Fibroblast of peridontal ligament (primary cell): Measurements from ENCODE around the gene VGLL4.
A peak's percentile ranks its signal among the peaks of the same experiment; 100 is the strongest.
"Not testable (repeated sequence)": the region's sequence is repeated elsewhere in the genome, so short reads cannot be mapped to it uniquely, and the experiment has no call there.

Source experiments
- DNase-seq: peaks from one replicate; pipeline ENCODE4 v3.0.0-alpha.2; 2010; ENCODE audit errors: extremely low read depth

The VGLL4 gene, protein sequence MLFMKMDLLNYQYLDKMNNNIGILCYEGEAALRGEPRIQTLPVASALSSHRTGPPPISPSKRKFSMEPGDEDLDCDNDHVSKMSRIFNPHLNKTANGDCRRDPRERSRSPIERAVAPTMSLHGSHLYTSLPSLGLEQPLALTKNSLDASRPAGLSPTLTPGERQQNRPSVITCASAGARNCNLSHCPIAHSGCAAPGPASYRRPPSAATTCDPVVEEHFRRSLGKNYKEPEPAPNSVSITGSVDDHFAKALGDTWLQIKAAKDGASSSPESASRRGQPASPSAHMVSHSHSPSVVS

DNA sequence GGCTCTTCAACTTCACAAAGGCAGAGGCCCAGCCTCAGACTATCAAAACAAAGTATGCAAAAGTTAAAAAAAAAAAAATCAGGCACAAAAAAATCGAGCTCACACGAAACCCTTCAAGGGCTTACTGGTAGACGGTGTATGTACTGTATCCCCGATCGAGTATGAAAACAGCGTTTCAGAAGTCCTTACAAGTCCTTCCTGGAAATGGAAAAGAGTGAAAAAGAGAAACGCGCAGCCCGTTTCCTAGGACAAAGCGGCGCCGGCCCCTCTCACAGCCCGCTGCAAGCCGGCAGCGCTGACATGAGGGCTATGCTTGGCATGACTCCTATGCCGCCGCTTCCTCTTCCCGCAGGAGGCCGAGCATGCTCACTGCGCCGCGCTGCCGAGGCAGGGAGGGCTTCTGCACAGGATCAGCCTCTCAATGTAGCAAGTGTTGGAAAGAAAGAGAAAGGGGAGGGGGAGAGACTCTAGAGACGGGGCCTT is at the start of gene VGLL4:
VGLL4 (minus strand) TSS at position 311 of the 483 bp plus-strand sequence. CDS start 397 bp downstream, outside the sequence.
- peak; percentile 92 for DNase-seq

DNA sequence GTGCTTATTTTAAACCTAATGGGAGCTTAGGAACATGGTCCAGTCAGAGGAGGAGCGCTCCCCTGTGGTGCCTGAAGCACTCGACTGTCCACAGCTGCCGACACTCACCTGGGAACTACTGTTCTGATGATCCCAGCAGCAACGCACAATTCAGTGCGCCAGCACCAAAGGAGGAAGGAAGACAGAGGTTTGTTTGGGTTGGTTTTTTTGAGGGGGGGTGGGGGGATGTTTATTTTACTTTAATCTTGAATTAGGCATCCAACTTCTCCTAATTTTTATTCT is 48.8 kb upstream of the VGLL4 start:
- DNase-seq: no peak

DNA sequence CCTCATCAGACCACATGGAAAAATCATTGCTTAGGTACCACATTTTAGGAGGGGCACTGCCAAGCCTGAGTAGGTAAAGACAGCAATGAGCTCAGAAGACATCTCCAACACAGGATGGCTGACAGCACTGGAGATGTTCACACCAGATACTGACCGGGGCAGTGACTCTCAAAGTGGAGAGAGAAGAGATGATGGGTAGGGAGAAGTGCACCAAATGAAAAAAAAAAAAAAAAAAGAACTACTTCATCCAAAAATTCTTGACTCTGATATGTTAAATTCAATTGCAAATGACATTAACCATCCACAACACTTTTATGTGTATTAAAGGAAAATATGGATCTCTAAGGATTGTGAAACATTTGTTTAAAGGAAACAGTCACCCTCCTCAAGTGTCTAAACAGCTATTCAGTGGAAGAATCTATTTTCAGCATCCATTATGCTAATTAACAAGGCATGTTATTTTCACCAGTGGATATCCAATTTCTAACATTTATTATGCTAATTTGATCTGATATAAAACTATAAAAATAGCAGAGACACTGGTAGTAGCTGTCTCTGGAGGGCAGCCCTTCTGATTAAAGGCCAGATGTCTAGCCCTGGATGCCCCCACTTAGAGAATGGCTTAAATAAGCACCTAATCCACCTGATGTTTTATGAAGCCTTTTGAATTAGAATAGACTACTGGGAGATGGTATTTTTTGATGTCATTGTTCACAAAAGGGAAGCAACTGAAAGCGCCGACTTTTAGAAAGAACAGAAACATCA is 48.2 kb upstream of the VGLL4 start:
- DNase-seq: no peak

DNA sequence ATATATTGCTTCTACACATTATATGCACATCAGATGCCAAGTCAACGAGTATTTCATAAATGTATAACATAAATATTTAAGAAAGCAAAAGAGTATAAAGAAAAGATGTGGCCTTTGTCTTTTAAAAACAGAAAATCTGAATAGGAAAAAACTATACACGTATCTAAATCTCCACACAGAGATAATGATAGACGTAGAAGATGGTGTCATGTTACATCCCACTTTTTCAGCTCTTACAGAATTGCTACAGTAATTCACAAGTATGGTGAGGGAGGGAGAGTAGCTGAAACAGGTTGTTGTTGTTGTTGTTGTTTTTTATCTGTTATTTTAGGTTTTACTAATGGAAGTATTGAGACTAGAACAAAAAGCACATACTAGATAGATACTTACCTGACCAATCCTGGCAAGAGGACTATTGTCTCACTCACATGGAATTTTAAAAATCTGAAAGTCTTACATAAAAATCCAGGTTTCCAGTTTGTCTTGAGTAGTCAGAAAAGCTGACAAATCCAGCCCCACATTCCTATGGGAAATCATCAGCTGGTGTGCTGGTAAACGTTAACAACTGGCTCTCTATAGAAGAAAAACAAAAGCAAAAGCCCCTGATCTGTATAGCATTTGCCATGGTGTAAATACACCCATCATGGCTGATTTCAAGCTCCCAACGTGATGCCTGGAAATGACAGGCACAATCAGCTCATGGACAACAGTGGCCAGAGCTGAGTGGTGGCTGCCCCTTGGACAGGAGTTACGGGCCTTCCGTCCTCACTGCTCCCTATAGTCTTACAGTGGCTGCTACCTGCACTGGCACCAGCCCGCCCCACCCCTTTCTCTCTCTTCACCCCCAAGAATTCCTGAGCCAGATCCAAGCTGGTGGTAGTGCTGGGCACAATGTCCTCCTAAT is 47.4 kb upstream of the VGLL4 start:
- DNase-seq: peak; percentile 27

DNA sequence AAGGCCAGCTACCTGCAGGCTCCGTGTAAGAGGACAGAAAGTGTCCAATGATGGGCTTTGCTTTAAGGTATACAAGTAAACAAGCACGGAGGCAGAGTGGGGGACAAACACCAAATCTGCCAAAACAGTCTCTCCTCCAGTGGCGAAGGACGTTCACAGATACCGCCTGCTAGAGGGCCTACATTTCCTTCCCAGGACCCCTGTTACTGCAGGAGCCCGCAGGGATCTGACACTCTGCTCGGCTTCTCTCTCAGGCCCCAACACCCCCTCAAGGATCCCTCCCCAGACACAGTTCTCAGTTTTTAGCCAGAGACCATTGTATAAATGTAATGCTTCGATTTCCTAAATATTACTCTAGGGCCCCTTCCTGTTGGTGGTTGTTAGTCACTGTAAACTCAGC is 46.0 kb upstream of the VGLL4 start:
- DNase-seq: no peak

DNA sequence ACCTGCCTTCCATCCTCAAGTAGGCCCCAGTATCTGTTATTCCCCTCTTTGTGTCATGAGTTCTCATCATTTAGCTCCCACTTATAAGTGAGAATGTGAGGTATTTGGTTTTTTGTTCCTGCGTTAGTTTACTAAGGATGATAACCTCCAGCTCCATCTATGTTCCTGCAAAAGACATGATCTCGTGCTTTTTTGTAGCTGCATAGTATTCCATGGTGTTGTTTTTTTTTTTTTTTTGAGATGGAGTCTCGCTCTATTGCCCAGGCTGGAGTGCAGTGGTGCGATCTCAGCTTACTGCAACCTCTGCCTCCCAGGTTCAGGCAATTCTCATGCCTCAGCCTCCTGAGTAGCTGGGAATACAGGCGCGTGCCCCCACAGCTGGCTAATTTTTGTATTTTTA is 41.3 kb upstream of the VGLL4 start:
- not testable (repeated sequence) for DNase-seq

DNA sequence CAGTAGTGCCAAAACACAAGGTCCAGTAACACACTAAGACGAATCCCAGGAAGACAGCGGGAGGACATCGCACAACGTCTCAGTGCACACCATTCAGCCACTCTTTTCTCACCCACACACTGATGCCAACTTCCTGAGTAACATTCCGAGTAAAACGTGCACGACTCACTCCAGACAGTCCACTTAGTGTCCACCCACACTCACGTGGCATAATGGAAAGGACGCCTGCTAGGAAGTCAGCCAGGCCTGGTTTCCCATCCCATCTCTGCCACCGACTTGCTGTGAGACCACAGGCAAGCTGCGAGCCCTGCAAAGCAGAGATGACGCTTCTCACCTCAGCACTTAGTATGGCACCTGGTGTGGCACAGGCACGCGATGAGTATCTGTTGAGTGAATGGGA is 36.8 kb upstream of the VGLL4 start:
- DNase-seq: no peak

DNA sequence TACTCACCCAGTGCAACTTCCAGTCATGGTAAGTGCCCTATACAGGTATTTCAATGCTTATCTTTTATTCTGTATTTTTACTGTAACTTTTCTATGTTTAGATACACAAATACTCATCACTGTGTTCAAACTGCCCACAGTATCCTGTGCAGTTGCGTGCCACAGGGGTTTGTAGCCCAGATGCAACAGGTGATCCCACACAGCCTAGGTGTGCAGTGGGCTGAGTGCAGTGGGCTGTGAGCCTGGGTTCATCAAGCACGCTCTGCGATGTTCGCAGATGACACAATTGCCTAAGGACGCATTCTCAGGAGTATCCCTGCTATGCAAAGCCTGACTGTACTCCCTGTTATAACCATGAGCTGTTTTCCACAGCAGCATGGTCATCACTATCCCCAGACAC is 36.2 kb upstream of the VGLL4 start:
- DNase-seq: no peak

DNA sequence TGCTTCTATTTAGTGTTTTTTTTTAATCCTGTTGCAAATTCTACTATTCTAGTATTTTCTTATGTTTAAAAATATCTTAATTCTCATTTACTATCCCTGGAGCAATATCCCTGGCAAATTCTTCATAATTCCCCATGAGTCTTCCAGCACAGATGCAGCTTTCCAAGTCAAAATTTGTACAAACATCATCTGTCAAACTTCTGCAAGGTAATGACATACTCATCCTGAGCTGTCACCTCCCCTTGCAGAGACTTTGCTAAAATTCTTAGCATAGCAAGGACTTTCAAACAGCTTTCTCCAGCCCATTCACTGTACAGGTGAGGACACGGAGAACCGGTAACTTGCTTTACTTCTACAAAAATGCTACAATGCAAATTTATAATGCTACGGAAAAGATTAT is 28.6 kb upstream of the VGLL4 start:
- DNase-seq: no peak

DNA sequence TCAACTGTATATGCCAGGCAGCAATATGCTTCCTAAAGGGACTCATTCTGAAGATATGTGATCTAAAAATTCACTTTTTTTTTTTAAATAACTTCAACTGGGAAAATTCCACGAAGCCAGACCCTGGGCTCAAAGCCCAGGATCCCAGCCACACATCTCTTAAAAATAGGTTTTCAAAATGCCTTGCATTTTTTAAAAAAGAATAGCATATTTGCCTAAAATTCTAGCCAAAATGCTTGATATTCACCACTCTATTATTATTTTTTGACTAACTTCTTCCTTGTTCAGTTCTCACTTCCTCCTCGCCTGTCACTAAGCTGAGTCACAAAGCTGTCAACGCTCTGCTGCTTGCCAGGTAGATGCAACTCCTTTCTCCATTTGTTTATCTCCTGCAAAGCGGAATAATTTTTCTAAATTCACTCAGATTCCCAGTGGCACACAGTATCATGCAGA is 28.0 kb upstream of the VGLL4 start:
- DNase-seq: peak; percentile 78

DNA sequence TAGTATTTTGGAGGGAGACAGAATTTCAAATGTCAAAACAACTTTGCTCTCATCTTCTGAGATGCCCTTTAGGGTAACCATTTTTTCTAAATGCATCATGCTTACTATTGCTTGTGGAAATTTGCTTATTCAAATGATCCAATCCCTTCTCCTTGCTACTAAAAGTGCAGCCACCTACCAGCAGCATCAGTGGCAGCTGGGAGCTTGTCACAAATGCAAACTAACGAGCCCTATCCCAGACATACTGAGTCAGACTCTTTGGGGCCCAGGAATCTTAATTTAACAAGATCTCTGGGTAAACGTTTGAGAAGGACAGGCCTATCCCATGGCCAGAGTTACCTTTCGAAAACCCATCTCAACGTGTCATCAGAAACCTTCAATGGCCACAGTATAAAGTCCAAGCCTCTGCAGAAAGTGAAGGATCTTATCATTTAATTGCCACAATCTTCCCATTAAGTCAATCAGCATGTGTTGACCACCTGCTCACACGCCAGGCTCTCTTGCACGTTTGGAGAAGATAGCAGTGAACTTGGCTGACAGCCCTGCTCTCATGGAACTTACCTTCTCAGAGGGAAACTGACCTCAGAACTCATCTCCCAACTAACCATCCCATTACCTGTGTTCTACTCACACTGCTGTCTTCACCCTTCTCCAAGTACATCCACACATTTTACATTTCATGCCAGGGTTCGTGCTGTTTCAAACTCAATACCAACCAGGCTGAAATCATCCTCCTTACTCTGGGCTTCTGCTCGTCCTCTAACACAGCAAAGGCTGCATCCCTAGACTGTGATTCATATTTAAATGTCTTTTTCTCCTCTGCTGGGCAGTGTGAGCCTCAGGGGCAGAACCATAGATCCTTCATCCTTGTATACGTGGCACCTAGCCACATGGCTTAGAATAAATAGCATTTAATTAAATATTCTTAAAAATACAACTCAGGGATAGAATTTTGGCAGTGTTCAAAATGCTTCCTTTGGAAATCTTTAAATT is 24.8 kb upstream of the VGLL4 start:
- peak; percentile 20 for DNase-seq

DNA sequence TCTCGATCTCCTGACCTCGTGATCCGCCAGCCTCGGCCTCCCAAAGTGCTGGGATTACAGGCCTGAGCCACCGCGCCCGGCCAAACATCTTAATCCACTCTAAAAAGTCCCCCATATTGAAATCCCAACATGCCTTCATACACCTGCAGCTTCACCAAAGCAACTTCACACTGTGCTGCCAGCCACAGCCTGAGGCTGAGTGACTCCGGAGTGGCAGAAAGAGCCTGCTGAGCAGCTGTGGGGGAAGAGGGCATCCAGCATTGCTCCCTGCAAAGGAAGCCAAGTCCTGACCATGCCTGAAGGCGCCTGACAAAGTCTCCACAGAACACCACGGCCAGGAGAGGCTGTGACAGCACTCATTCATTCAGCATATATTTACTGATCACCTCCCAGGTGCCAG is 21.6 kb upstream of the VGLL4 start:
- DNase-seq: no peak

DNA sequence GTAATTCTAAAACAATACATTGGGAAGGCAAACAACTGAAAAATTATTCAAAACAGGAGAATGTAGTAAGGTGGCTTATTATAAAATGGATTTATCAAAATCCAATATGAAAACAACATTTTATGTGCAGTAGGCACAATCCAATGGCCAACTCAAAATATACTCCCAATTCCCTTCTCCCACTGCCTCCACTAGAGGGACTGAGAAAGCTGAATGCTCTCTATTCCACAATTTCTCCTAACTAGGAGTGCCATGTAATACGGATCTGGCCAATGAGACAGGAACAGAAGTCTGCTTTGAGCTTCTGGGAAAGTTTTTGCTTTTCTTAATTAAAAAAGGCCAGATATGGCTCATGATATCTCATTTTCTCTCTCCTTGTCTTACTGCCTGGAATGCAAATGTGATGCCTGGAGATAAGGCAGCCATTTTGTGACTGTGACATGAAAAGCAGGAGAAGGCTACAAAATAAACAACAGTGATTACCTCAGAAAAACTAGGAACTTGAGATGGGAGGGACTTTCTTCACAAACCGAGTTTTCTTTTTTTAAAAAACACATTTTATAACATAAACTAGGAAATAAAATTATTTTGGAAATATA is 18.8 kb upstream of the VGLL4 start:
- DNase-seq: peak; percentile 28

DNA sequence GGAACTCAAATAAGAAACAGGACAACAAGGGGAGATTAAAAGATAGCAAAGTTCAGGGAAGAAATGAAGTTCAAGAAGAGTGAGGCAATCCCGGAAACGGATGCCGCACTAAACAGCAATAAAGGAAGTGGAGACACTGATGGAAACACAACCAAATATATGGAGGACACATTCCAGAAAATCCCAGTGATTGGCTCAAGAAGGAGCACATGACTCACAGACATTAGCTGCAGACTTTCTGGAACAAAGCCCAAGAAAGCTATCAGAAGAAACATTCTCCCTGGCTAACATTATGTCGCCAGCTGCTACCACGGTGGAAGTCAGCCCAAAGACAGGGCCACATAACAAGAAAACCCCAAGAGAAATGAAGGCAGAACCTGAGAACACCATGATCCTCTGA is 18.1 kb upstream of the VGLL4 start:
- peak; percentile 78 for DNase-seq

DNA sequence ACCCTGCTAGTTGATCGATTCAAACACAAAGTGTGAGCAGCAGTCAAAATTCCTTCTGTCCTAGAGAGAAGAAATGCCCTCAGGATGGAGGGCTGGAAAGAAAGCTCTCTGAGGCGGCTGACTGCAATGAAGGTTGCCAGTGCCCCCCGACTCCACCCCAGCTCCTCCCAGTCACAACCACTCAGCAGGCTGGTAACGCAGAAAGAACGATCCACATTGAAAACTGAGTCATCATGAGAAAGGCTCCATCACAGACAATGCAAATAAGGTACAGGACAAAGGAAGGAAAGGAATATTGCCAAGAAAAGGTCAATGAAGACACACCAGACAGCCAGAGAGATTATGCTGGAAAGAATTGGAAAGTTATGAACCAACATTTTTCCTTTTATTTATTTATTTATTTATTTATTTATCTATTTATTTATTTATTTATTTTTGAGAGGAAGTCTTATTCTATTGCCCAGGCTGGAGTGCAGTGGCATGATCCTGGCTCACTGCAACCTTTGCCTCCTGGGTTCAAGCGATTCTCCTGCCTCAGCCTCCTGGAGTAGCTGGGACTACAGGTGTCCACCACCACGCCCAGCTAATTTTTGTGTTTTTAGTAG is 17.4 kb upstream of the VGLL4 start:
- DNase-seq: no peak

DNA sequence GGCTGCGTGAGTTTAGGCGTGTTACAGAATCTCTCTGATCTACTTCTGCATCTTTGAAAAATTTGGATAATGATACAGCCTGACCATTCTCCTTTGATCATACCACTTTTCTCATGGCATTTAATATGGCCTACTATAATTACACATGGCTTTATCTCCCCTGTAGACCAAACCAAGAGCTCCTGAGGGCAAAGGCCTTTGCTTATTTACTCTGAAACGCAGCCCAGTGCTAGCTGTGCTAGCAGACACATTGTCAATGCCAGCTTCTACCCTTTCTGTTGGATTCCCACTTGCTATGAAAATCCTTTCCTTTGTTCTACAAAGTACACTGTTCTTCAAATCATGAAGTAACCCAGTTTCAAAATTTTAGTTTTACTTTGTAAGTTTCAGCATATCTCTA is 16.5 kb upstream of the VGLL4 start:
- no peak for DNase-seq

DNA sequence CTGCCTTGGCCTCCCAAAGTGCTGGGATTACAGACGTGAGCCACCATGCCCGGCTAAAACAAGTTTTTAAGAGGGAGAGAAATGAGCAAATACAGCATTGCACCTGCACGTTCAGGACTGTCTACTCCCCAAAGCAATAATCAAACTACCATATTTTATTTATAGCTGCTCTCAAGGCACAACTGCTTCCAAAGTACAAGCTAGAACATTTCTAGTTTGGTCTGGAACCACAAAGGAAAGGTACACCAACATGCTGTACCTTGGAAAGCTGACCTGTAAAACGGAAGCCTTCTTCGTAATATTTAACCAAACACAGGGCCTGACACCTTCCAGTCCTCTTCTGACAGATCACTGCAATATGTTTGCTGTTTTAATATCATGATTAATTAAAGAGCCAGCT is 14.5 kb upstream of the VGLL4 start:
- no peak for DNase-seq

DNA sequence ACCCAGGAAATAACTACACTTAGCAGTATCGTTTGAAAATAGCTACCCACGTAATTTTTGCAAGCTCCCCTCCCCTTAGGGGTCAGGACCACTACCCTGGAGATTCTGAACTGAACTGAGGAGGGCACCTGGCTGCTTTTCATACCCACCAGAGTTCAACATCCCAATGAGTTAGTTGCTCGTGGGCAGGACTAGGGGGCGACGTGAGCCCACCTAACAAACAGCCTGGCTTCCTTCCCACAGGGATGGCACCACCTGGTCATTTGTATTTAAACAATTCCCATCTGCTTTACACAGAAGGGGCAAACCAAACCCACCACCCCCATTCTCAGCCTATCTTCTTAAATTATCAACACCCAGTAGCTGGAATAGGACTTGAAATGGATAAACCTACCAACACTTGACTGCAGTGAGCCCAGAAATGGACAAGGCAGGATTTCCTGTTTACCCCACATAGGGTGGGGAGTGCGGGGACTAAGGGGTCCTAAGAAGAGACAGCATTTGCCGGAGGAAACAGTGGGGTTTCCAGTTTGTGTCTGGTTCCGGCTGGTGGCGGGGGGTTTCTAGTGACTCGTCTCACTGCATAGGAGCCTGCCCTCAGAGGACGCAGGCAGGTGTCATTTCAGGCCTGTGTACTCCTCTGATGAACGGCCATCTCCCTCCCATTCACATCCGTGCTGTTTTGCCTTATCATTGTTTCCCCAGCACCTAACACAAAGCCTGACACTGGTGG is 11.6 kb upstream of the VGLL4 start:
- no peak for DNase-seq

DNA sequence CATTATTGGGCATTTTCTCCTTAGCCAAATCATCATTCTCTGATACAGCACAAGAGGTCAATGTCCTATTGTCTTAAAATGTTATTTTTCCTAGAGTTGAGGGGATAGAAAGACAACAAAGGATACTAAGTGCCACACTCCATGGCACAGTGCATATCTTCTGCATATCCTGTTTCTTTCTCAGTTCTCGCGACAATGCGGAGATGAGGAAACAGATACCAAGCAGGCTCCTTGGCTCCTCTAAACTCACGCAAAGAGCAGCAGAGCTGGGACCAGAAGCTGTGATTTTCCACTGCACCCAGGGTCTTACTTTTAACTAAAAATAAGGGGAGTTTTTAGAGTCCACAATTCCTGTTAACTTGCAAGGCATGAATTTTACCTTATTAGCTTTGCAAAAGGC is 10.5 kb upstream of the VGLL4 start:
- DNase-seq: no peak
